A673 (cell line): ENCODE results near the gene FAM131B. TPM values are rescaled to one million over a fixed set of nuclear protein-coding genes. Genes with fewer than 3 reads are reported as not detected.

Source experiments
- BruUV-seq: library from RNA; stranded (reverse); fragments of 400-500 nt; replicated peaks from 2 replicates; lab custom pipeline; 2021; lab: Mats Ljungman, UMichigan
- CTCF ChIA-PET: fragments of 300-600 bp; sonication (Branson Sonifier 250); formaldehyde crosslinking; loops from one replicate; lab custom pipeline; 2022; ENCODE audit warnings: antibody characterized with exemption; lab: Charles Lee
- POLR2A ChIA-PET: fragments of 300-600 bp; sonication (Branson Sonifier 250); formaldehyde crosslinking; loops from one replicate; lab custom pipeline; 2022; ENCODE audit warnings: antibody characterized with exemption; ENCODE audit not compliant: low non-redundant PET; lab: Charles Lee
- DNase-seq: peaks from one replicate; pipeline ENCODE4 v3.0.0-alpha.2; 2015; ENCODE audit warnings: low spot score
- H3K27ac ChIP-seq: fragments of 200-600 bp; sonication (generic); 2 replicates; pipeline ENCODE4 v1.5.1; 2016; ENCODE audit warnings: mixed run types, low read depth, mild to moderate bottlenecking, mixed read lengths, antibody characterized with exemption, low read length; ENCODE audit not compliant: poor library complexity, severe bottlenecking
- H3K27me3 ChIP-seq: fragments of 200-600 bp; sonication (generic); replicated peaks from 2 replicates; pipeline ENCODE4 v1.6.1; 2017; ENCODE audit warnings: mixed run types, low read depth, mild to moderate bottlenecking, mixed read lengths, antibody characterized with exemption, low read length; ENCODE audit not compliant: insufficient read depth, poor library complexity
- H3K36me3 ChIP-seq: fragments of 200-600 bp; sonication (generic); 2 replicates; pipeline ENCODE4 v1.6.1; 2016; ENCODE audit warnings: mixed run types, mild to moderate bottlenecking, mixed read lengths, antibody characterized with exemption, low read length; ENCODE audit not compliant: insufficient read depth, poor library complexity, severe bottlenecking
- H3K4me1 ChIP-seq: fragments of 200-600 bp; sonication (generic); 2 replicates; pipeline ENCODE4 v1.6.1; 2017; ENCODE audit warnings: mixed run types, mild to moderate bottlenecking, mixed read lengths, antibody characterized with exemption, low read length; ENCODE audit not compliant: insufficient read depth, poor library complexity, severe bottlenecking
- H3K4me3 ChIP-seq: fragments of 200-600 bp; sonication (generic); 2 replicates; pipeline ENCODE4 v1.5.1; 2016; ENCODE audit warnings: low read depth, mixed run types, mild to moderate bottlenecking, mixed read lengths, low read length; ENCODE audit not compliant: poor library complexity, severe bottlenecking
- H3K9me3 ChIP-seq: fragments of 200-600 bp; sonication (generic); 2 replicates; pipeline ENCODE4 v1.6.1; 2016; ENCODE audit warnings: mixed run types, low read depth, mild to moderate bottlenecking, mixed read lengths, antibody characterized with exemption, low read length; ENCODE audit not compliant: poor library complexity, severe bottlenecking
- EZH2 ChIP-seq: fragments of 200-600 bp; sonication (generic); IDR thresholded peaks from 2 replicates; pipeline ENCODE4 v1.6.1; 2017; ENCODE audit warnings: borderline replicate concordance, low read depth, mild to moderate bottlenecking, mixed read lengths, antibody characterized with exemption, low read length; ENCODE audit not compliant: poor library complexity, severe bottlenecking
- intact Hi-C: fragments of 100-400 bp; cut with micrococcal nuclease; formaldehyde crosslinking; loops from one replicate; pipeline ENCODE4 v1.10.0; 2022; ENCODE audit not compliant: unreplicated experiment
- total RNA-seq: library from RNA; stranded (reverse); gene quantifications from 2 replicates; pipeline ENCODE4 v1.2.3, GENCODE V29; 2021
- TF ChIP-seq, protein P1 (sequence below): fragments of 300-800, 200-600 bp; sonication (generic); conservative IDR thresholded peaks from 2 replicates; pipeline ENCODE4 v1.5.1; 2017; ENCODE audit warnings: low read depth, mild to moderate bottlenecking, antibody characterized with exemption, low read length, moderate library complexity, mixed read lengths

Gene FAM131B
- total RNA-seq, 1 experiment from 2014 or later: 1.9 TPM

DNA sequence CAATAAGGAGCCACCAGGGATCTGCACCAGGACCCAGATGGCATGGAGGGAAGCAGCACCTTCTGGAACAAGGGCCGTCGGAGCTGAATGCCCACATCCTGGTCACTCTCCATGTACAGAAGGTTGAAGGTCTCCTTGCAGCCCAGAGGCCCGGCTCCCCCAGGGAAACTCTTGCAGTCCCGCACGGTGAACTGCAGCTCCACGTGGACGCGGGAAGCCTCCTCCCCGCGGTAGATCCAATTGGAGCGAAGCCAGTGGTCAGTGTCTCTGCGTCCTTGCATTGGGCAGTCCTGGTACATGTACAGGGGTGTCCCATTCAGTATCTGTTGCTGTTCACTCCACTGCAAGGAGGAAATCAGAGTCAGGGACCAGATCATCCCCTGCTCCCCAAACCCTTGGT lies 38.8 kb upstream of the FAM131B start:
- intact Hi-C loops: no loop called here
- no TSS peak for BruUV-seq
- Histone ChIP-seq H3K36me3 (no peaks in the 10 kb centered on the region), H3K27ac (no peak overlapping the region), H3K27me3 (no peaks in the 10 kb centered on the region), H3K4me3 (no peak overlapping the region), H3K4me1 (peaks cover 14% of the 10 kb centered on the region), H3K9me3 (no peaks in the 10 kb centered on the region)
- ChIA-PET POLR2A (no interaction called here), CTCF (no interaction called here)
- no peak for TF ChIP-seq EZH2
- TF ChIP-seq, protein P1, sequence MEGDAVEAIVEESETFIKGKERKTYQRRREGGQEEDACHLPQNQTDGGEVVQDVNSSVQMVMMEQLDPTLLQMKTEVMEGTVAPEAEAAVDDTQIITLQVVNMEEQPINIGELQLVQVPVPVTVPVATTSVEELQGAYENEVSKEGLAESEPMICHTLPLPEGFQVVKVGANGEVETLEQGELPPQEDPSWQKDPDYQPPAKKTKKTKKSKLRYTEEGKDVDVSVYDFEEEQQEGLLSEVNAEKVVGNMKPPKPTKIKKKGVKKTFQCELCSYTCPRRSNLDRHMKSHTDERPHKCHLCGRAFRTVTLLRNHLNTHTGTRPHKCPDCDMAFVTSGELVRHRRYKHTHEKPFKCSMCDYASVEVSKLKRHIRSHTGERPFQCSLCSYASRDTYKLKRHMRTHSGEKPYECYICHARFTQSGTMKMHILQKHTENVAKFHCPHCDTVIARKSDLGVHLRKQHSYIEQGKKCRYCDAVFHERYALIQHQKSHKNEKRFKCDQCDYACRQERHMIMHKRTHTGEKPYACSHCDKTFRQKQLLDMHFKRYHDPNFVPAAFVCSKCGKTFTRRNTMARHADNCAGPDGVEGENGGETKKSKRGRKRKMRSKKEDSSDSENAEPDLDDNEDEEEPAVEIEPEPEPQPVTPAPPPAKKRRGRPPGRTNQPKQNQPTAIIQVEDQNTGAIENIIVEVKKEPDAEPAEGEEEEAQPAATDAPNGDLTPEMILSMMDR: no peak
- no peak for DNase-seq

DNA sequence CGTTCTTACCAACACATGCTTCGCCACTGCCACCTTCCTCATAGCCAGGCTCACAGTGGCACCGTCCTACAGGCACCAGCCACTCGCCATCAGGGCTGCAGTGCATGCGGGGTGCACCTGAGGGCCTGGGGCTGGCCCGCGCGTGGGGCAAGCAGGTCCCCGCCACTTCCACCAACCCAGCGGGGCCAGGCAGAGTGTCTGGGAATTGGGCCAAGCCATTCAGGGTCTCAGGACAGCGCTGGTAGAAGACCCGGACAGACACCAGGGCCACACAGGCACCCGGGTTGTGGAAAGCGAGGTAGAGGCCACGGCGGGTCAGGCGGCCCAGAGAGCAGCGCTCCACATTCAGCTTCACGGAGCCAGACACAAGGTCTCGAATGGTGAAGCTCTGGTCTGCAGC lies 37.1 kb upstream of the FAM131B start:
- intact Hi-C loops: no loop called here
- Histone ChIP-seq H3K4me3 (no peak overlapping the region), H3K27ac (no peak overlapping the region), H3K27me3 (no peaks in the 10 kb centered on the region), H3K36me3 (no peaks in the 10 kb centered on the region), H3K4me1 (no peaks in the 10 kb centered on the region), H3K9me3 (no peaks in the 10 kb centered on the region)
- ChIA-PET CTCF (no interaction called here), POLR2A (no interaction called here)
- no peak for DNase-seq
- no peak for TF ChIP-seq EZH2
- TF ChIP-seq, protein P1: no peak
- BruUV-seq: no TSS peak

- DNase-seq: no peak
- Histone ChIP-seq H3K4me3 (no peak overlapping the region), H3K9me3 (no peaks in the 10 kb centered on the region), H3K27me3 (no peaks in the 10 kb centered on the region), H3K4me1 (no peaks in the 10 kb centered on the region), H3K36me3 (no peaks in the 10 kb centered on the region), H3K27ac (no peak overlapping the region)
- intact Hi-C loops: no loop called here
- ChIA-PET CTCF (no interaction called here), POLR2A (no interaction called here)
- no TSS peak for BruUV-seq
- TF ChIP-seq EZH2: no peak
- TF ChIP-seq, protein P1: no peak
These were observed 36.6 kb upstream of the FAM131B start for GRCh38 chr7:143399151-143399550.
